Adipocyte (in vitro differentiated cells): ENCODE measurements around the gene SUCO.
A peak's percentile ranks its signal among the peaks of the same experiment; 100 is the strongest.

Experiments
- DNase-seq: peaks from one replicate; pipeline ENCODE4 v3.0.0-alpha.2; 2015; ENCODE audit warnings: low read depth
- H3K27me3 ChIP-seq: replicated peaks from 2 replicates; pipeline ENCODE4 v1.7.0; 2013; ENCODE audit warnings: mild to moderate bottlenecking, low read length, moderate library complexity; ENCODE audit not compliant: control insufficient read depth, insufficient read depth
- H3K36me3 ChIP-seq: 2 replicates; pipeline ENCODE4 v1.7.0; 2013; ENCODE audit warnings: low read length, mild to moderate bottlenecking, moderate library complexity; ENCODE audit not compliant: control insufficient read depth, insufficient read depth, severe bottlenecking
- H3K4me1 ChIP-seq: 2 replicates; pipeline ENCODE4 v1.7.0; 2013; ENCODE audit warnings: mild to moderate bottlenecking, low read length, moderate library complexity; ENCODE audit not compliant: control insufficient read depth, insufficient read depth
- H3K4me3 ChIP-seq: 2 replicates; pipeline ENCODE4 v1.7.0; 2013; ENCODE audit warnings: mild to moderate bottlenecking, low read length, moderate library complexity
- H3K9ac ChIP-seq: 2 replicates; pipeline ENCODE4 v1.7.0; 2013; ENCODE audit warnings: mild to moderate bottlenecking, low read length, moderate library complexity
- H3K9me3 ChIP-seq: 2 replicates; pipeline ENCODE4 v1.7.0; 2013; ENCODE audit warnings: mild to moderate bottlenecking, low read length, moderate library complexity; ENCODE audit not compliant: control insufficient read depth

Gene SUCO

DNA sequence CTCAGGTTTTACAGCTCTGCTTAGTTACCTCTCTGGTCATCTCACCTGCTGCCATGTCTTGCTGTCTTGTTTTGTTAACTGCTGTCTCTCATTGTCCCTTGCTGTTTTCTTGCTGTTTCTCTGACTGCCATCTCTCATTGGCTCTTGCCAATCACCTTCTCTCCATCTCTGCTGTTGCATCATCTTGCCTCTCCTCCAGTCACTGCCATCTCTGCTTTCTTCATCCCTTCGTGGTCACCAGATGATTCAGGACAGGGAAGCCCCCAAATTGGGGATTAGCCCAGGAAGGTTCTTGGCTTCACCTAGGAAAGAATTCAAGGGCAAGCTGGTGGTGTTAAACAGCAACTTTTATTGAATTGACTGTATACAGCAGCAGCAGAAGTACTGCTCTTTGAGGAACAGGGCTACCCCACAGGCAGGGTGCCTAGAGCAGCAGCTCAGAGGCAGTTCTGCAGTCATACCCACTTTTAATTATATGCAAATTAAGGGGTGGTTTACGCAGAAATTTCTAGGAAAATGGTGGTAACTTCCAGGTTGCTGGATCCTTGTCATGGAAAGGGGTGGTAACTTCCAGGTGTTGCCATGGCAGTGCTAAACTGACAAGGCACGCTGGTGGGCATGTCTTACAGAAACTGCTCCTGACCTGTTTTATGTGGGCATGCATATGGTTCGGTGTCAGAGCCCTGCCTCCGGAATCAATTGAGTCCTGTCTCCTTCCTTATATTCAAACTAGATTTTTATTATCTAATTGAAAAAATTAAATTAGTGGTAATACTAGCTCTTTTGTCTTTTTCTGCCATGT is 33.4 kb downstream of the SUCO start:
- Histone ChIP-seq H3K36me3 (peaks cover 29% of the 10 kb centered on the region), H3K27me3 (no peaks in the 10 kb centered on the region), H3K4me1 (no peaks in the 10 kb centered on the region), H3K9me3 (no peaks in the 10 kb centered on the region), H3K4me3 (no peak overlapping the region), H3K9ac (no peak overlapping the region)
- DNase-seq = no peak

GRCh38 chr1:172567720-172568119 is 34.8 kb downstream of the SUCO start:
- Histone ChIP-seq H3K4me1 (no peaks in the 10 kb centered on the region), H3K9me3 (no peaks in the 10 kb centered on the region), H3K27me3 (no peaks in the 10 kb centered on the region), H3K4me3 (no peak overlapping the region), H3K36me3 (peaks cover 29% of the 10 kb centered on the region), H3K9ac (no peak overlapping the region)
- DNase-seq = no peak

GRCh38 chr1:172574080-172574479 is 41.1 kb downstream of the SUCO start:
- H3K9me3 ChIP-seq = no peaks in the 10 kb centered on the region
- DNase-seq = no peak
- no peak overlapping the region for H3K4me3 ChIP-seq
- H3K4me1 ChIP-seq = peaks cover 10% of the 10 kb centered on the region
- no peaks in the 10 kb centered on the region for H3K27me3 ChIP-seq
- no peak overlapping the region for H3K9ac ChIP-seq
- peaks cover 34% of the 10 kb centered on the region for H3K36me3 ChIP-seq

- Histone ChIP-seq H3K9me3 (no peaks in the 10 kb centered on the region), H3K27me3 (no peaks in the 10 kb centered on the region), H3K36me3 (peaks cover 27% of the 10 kb centered on the region), H3K4me3 (no peak overlapping the region), H3K4me1 (peaks cover 21% of the 10 kb centered on the region), H3K9ac (no peak overlapping the region)
- no peak for DNase-seq
Observed at GRCh38 chr1:172578586-172578985, 45.6 kb downstream of the SUCO start.

- H3K9ac ChIP-seq = no peak overlapping the region
- H3K4me1 ChIP-seq = peaks cover 34% of the 10 kb centered on the region
- peaks cover 12% of the 10 kb centered on the region for H3K36me3 ChIP-seq
- no peaks in the 10 kb centered on the region for H3K27me3 ChIP-seq
- no peaks in the 10 kb centered on the region for H3K9me3 ChIP-seq
- no peak overlapping the region for H3K4me3 ChIP-seq
- no peak for DNase-seq
Observed at GRCh38 chr1:172581273-172581672, 48.3 kb downstream of the SUCO start.

DNA sequence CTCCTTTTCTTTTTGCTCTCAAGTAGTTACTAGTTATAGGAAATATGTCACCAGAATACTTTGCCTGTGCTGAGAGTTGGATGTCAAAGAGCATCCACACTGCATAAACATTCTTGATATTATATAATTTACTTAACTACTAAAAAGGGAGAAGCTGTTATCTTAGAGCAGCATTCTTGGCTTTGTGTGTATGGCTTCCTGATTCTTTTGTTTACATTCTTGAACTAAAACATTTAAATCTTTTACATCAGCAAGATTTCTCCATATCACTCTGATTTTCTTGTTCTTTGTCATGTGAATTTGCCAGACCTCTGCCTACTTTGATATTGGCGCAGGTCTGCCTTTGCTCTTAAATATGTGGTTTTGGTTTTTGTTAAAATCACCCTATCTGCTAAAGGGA is 48.8 kb downstream of the SUCO start:
- Histone ChIP-seq H3K9ac (no peak overlapping the region), H3K4me1 (peaks cover 34% of the 10 kb centered on the region), H3K9me3 (no peaks in the 10 kb centered on the region), H3K4me3 (no peak overlapping the region), H3K36me3 (peaks cover 11% of the 10 kb centered on the region), H3K27me3 (no peaks in the 10 kb centered on the region)
- peak; percentile 60 for DNase-seq

DNA sequence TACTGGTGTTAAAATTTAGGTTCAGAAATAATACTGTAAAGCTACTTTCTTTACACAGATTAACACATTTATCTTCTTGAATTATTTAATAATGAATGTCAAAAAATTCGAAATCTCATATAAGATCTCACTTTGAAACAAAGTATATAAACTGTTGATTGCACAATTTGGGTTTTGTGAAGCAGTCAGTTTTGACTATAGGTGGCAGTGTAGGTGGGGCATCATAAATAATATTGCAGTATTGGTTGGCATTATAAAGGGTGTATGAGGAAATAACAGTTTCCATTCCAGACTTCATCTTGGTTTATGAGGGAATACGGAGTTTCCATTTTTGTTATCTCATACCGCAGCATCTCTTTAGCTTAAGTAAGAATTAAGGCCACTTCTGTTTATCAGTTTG is 49.9 kb downstream of the SUCO start:
- DNase-seq = peak; percentile 23
- H3K27me3 ChIP-seq = no peaks in the 10 kb centered on the region
- H3K36me3 ChIP-seq = peaks cover 11% of the 10 kb centered on the region
- H3K4me1 ChIP-seq = peaks cover 34% of the 10 kb centered on the region
- no peaks in the 10 kb centered on the region for H3K9me3 ChIP-seq
- H3K9ac ChIP-seq = no peak overlapping the region
- H3K4me3 ChIP-seq = no peak overlapping the region

GRCh38 chr1:172585348-172585747 is 52.4 kb downstream of the SUCO start:
- peaks cover 13% of the 10 kb centered on the region for H3K36me3 ChIP-seq
- H3K4me3 ChIP-seq = no peak overlapping the region
- H3K27me3 ChIP-seq = no peaks in the 10 kb centered on the region
- no peak overlapping the region for H3K9ac ChIP-seq
- no peaks in the 10 kb centered on the region for H3K9me3 ChIP-seq
- H3K4me1 ChIP-seq = peaks cover 45% of the 10 kb centered on the region
- peak; percentile 43 for DNase-seq

DNA sequence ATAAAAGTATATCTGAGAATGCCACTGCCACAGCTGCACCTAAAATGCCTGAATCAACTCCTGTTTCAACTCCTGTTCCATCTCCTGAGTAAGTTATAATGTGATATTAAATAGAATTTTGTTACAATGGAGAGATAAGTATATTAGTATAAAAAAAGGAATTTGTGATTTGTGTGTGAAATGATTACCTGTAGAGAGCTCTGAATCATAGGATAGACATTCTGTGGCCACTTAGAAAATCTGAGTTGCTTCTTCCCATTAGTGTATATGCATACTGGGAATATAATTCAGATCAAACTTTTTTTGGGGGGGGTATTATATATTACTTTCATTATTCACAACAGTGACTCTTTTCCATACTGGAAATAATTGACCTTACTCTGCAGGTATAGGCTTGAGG is 52.9 kb downstream of the SUCO start:
- H3K4me1 ChIP-seq = peaks cover 45% of the 10 kb centered on the region
- H3K27me3 ChIP-seq = no peaks in the 10 kb centered on the region
- DNase-seq = no peak
- no peak overlapping the region for H3K9ac ChIP-seq
- H3K9me3 ChIP-seq = no peaks in the 10 kb centered on the region
- peaks cover 17% of the 10 kb centered on the region for H3K36me3 ChIP-seq
- H3K4me3 ChIP-seq = no peak overlapping the region

DNA sequence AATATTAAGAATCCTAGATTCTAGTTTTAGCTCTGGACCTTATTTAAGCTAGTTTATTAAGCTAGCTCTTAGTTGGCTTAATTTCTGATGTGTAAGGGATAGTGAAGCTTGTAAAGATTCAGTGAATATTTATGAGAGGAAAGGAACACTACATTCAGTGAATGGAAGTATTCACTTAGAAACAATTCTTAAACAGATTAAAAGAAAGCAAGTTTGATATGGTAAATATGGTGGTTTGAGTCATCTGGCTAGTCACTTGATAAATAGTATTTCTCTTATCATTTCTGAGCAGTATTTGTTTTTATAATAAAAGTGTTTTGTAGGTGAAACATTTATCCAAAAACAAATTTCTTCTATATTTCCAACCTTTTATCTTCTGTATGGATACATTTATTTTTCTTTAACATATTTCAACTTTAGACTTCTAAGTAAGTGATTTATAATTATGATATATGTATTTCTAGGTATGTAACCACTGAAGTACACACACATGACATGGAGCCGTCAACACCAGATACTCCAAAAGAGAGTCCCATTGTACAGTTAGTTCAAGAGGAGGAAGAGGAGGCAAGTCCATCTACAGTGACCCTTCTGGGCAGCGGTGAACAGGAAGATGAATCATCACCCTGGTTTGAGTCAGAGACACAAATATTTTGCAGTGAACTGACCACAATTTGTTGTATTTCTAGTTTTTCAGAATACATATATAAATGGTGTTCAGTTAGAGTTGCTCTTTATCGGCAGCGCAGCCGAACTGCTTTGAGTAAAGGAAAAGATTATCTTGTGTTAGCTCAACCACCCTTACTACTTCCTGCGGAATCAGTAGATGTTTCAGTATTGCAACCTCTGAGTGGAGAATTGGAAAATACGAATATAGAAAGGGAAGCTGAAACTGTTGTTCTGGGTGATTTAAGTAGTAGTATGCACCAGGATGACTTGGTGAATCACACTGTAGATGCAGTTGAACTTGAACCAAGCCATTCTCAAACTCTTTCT is 55.6 kb downstream of the SUCO start:
- Histone ChIP-seq H3K36me3 (peaks cover 17% of the 10 kb centered on the region), H3K9ac (no peak overlapping the region), H3K9me3 (no peaks in the 10 kb centered on the region), H3K27me3 (no peaks in the 10 kb centered on the region), H3K4me3 (no peak overlapping the region), H3K4me1 (peaks cover 33% of the 10 kb centered on the region)
- peak; percentile 71 for DNase-seq

DNA sequence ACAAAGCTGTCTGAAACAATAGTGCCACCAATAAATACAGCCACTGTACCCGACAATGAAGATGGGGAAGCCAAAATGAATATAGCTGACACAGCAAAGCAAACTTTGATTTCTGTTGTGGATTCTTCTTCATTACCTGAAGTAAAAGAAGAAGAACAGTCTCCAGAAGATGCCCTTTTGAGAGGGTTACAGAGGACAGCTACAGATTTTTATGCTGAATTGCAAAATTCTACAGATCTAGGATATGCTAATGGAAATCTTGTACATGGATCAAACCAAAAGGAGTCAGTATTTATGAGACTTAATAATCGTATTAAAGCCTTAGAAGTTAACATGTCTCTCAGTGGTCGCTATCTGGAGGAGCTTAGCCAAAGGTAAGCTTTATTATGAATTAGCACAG is 56.6 kb downstream of the SUCO start:
- Histone ChIP-seq H3K27me3 (no peaks in the 10 kb centered on the region), H3K9ac (no peak overlapping the region), H3K36me3 (peaks cover 17% of the 10 kb centered on the region)

More for the DNA sequence above, 56.6 kb downstream of the SUCO start:
- Histone ChIP-seq H3K9me3 (no peaks in the 10 kb centered on the region), H3K4me3 (no peak overlapping the region), H3K4me1 (peaks cover 33% of the 10 kb centered on the region)
- DNase-seq = no peak
